Right cardiac atrium (tissue), 5 donors: ENCODE results near the gene CSTPP1. TPM values are rescaled to one million over a fixed set of nuclear protein-coding genes. Genes with fewer than 3 reads are reported as not detected.
"Not testable (repeated sequence)": the region's sequence is repeated elsewhere in the genome, so short reads cannot be mapped to it uniquely, and the experiment has no call there.

ENCODE experiments used
- ATAC-seq, 2 donors: fragments of 200-7000 bp; cut with Tn5 transposase; one replicate each; pipeline versions ENCODE4 v1.8.0 to v1.9.1; 2020; ENCODE audit warnings: moderate library complexity in 2 of 2, mild to moderate bottlenecking in 1 of 2
- DNase-seq, 3 donors: peaks; one replicate each; pipeline ENCODE4 v3.0.0-alpha.2; 2020
- H3K27ac ChIP-seq: one replicate; pipeline ENCODE4 v1.5.1; 2013; ENCODE audit warnings: mild to moderate bottlenecking, low read length, control low read depth, moderate library complexity
- H3K27me3 ChIP-seq: one replicate; pipeline ENCODE4 v1.6.1; 2013; ENCODE audit not compliant: control insufficient read depth, insufficient read depth
- H3K4me1 ChIP-seq: one replicate; pipeline ENCODE4 v1.6.1; 2013; ENCODE audit warnings: low read length; ENCODE audit not compliant: control insufficient read depth, insufficient read depth
- H3K4me3 ChIP-seq: one replicate; pipeline ENCODE4 v1.5.1; 2013; ENCODE audit warnings: low read length, control low read depth
- H3K9me3 ChIP-seq: one replicate; pipeline ENCODE4 v1.6.1; 2013; ENCODE audit warnings: low read length; ENCODE audit not compliant: control insufficient read depth
- WGBS: extraction: QIAGEN DNeasy Blood & Tissue Kit; methylation state at CpG from one replicate; pipeline ENCODE4 v1.1.7; 2013; 5-methylcytosine and 5-hydroxymethylcytosine counted together
- intact Hi-C, 4 donors: fragments of 100-400 bp; cut with DNase I; formaldehyde crosslinking; loops; one replicate each; pipeline versions ENCODE4 v1.11.0 to v1.14.0; 2022 to 2023
- polyA plus RNA-seq: library from polyadenylated mRNA; stranded (reverse); fragments of 200-250 nt; gene quantifications from one replicate; pipeline ENCODE4 v1.2.3, GENCODE V29; 2013
- total RNA-seq, 4 donors: library from RNA; stranded (reverse); fragmentation: NEBNext Ultra II Directional; extraction: Animal tissue kit (Norgen Biotek cat#: 25700); gene quantifications; one replicate each; pipeline ENCODE4 v1.2.1, GENCODE V29; 2021
- donor health status: healthy with polysubstance abuse.
- donor health status: DM: no; HTN: yes; CAD: no.
- donor health status: DM: no; HTN: no; CAD: no.
- donor health status: DM: no; HTN: yes; CAD: no; lungs with severe emphysema.
- donor health status: DM: yes; HTN: yes; CAD: no.

CSTPP1 gene
- total and polyA plus RNA-seq, 5 donors, result 12.7 to 17.5 (median 15.6) TPM

- no peak for ATAC-seq
- no peaks in the 10 kb centered on the region for H3K4me1 ChIP-seq
- no peak overlapping the region for H3K27ac ChIP-seq
- 66% methylated on average over 11 of the region's 11 CpGs for WGBS
- intact Hi-C loops, result loop anchor here in 1 of 4 donors (10.0 kb wide), 1 partner anchor 166 kb away; the partner anchor contains the start of gene MYBPC3
- no peaks in the 10 kb centered on the region for H3K27me3 ChIP-seq
- no peak for DNase-seq
- H3K9me3 ChIP-seq, result no peaks in the 10 kb centered on the region
- no peak overlapping the region for H3K4me3 ChIP-seq
Observed at GRCh38 chr11:47189100-47189834, 252.7 kb downstream of the CSTPP1 start.

DNA sequence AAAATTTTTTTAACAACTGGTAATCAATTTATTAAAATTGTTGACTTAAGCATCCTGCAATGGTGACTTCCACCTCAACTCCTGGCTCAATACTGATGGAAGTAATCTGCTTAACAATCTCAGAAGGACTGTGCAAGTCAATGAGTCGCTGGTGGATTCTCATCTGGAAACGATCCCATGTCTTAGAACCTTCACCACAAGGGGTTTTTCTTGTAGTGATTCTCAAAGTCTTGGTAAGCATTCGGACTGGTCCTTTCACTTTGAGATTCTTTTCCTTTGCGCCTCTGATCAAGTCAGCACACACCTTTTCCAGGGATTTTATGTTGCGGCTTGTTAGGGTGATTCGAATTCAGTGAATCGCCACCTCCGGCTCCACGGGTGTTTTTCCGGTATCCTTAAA, 254.6 kb downstream of the CSTPP1 start:
- ATAC-seq, H3K27me3 ChIP-seq, H3K4me1 ChIP-seq, H3K4me3 ChIP-seq, H3K27ac ChIP-seq, H3K9me3 ChIP-seq, intact Hi-C loops, DNase-seq: not testable (repeated sequence)
- 88% methylated on average over 10 of the region's 10 CpGs for whole genome bisulfite sequencing

GRCh38 chr11:47192111-47192510, 255.6 kb downstream of the CSTPP1 start:
- no peak for DNase-seq
- 70% methylated on average over 4 of the region's 4 CpGs for WGBS
- no peak for ATAC-seq
- Histone ChIP-seq H3K9me3 (no peaks in the 10 kb centered on the region), H3K4me3 (no peak overlapping the region), H3K27ac (no peak overlapping the region), H3K27me3 (no peaks in the 10 kb centered on the region), H3K4me1 (no peaks in the 10 kb centered on the region)
- intact Hi-C loops, result no loop called here

DNA sequence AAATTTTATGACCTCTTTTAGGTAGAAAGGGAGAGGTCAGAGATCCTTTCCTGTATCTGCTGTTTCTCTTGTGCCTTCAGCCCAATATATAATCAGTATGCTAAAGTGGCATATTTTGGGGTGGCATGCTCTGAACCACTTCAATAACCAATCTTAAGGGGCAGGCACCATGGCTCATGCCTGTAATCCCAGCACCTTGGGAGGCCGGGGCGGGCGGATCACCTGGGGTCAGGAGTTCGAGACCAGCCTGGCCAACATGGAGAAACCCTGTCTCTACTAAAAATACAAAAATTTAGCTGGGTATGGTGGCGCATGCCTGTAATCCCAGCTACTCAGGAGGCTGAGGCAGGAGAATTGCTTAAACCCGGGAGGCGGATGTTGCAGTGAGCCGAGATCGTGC, 261.6 kb downstream of the CSTPP1 start:
- ATAC-seq, H3K9me3 ChIP-seq, H3K4me1 ChIP-seq, H3K27me3 ChIP-seq, H3K4me3 ChIP-seq, intact Hi-C loops, H3K27ac ChIP-seq: not testable (repeated sequence)
- WGBS, result 93% methylated on average over 9 of the region's 9 CpGs
- DNase-seq, result peak in 1 of 3 donors; percentile 2

GRCh38 chr11:47201015-47201414, 264.5 kb downstream of the CSTPP1 start:
- no peak for ATAC-seq
- H3K4me1 ChIP-seq, result no peaks in the 10 kb centered on the region
- H3K27ac ChIP-seq, result no peak overlapping the region
- no peaks in the 10 kb centered on the region for H3K9me3 ChIP-seq
- no peaks in the 10 kb centered on the region for H3K27me3 ChIP-seq
- intact Hi-C loops, result no loop called here
- DNase-seq, result no peak
- 79% methylated on average over 4 of the region's 4 CpGs for WGBS
- H3K4me3 ChIP-seq, result no peak overlapping the region

DNA sequence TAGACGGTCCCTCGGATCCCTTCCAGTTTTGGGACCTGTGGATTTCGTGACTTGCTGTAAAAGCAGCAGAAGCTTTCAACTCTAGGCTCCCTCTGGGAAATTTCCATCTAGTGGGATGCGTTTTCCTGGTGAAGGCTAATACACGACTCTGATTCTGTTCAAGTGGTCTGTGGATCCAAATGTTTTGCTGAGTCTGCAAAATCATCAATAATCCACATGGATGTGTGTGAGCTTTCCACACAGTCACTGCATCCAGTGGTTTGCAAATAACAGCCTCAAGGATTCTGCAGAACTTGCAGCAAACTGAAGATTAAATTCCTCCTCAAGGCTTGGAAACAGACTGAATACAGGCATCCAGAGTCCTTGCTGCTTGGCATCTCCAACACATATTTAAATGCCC, 266.0 kb downstream of the CSTPP1 start:
- ATAC-seq (no peak), DNase-seq (no peak)
- 72% methylated on average over 5 of the region's 5 CpGs for WGBS
- Histone ChIP-seq H3K9me3 (no peaks in the 10 kb centered on the region), H3K4me3 (no peak overlapping the region), H3K27ac (no peak overlapping the region), H3K27me3 (no peaks in the 10 kb centered on the region), H3K4me1 (no peaks in the 10 kb centered on the region)
- intact Hi-C loops, result no loop called here

DNA sequence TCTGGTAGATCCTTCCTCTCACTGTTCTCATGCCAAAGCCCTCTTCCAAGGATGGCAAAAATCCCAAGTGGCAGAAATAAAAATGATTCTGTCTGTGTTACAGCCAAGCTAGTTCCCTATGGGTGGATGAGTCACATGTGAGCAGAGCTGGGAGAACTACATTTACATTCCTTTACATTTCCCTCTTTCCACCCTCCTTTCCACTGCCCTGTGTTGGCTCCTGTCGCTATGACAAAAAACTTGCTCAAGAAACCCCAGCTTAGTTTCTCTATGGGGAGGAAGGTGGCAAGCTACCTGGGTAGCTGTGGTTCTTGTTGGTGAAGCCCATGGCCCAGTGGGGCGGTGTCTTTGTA, 268.1 kb downstream of the CSTPP1 start:
- no peaks in the 10 kb centered on the region for H3K27me3 ChIP-seq
- H3K4me1 ChIP-seq, result no peaks in the 10 kb centered on the region
- intact Hi-C loops, result no loop called here
- no peaks in the 10 kb centered on the region for H3K9me3 ChIP-seq
- ATAC-seq, result no peak
- no peak overlapping the region for H3K27ac ChIP-seq
- no peak for DNase-seq
- no peak overlapping the region for H3K4me3 ChIP-seq
- 70% methylated on average over 2 of the region's 2 CpGs for WGBS

GRCh38 chr11:47206577-47206976, 270.0 kb downstream of the CSTPP1 start:
- H3K4me3 ChIP-seq, H3K4me1 ChIP-seq, H3K27ac ChIP-seq, intact Hi-C loops, DNase-seq, H3K9me3 ChIP-seq, H3K27me3 ChIP-seq, ATAC-seq: not testable (repeated sequence)
- WGBS, result 93% methylated on average over 5 of the region's 5 CpGs

GRCh38 chr11:47207459-47207858, 270.9 kb downstream of the CSTPP1 start:
- H3K27ac ChIP-seq, result no peak overlapping the region
- H3K9me3 ChIP-seq, result no peaks in the 10 kb centered on the region
- 86% methylated on average over 6 of the region's 6 CpGs for WGBS
- no peaks in the 10 kb centered on the region for H3K27me3 ChIP-seq
- H3K4me1 ChIP-seq, result no peaks in the 10 kb centered on the region
- H3K4me3 ChIP-seq, result no peak overlapping the region
- ATAC-seq, result no peak
- DNase-seq, result no peak
- intact Hi-C loops, result no loop called here

- 93% methylated on average over 13 of the region's 13 CpGs for WGBS
Observed at GRCh38 chr11:47208008-47208552, 271.5 kb downstream of the CSTPP1 start.

DNA sequence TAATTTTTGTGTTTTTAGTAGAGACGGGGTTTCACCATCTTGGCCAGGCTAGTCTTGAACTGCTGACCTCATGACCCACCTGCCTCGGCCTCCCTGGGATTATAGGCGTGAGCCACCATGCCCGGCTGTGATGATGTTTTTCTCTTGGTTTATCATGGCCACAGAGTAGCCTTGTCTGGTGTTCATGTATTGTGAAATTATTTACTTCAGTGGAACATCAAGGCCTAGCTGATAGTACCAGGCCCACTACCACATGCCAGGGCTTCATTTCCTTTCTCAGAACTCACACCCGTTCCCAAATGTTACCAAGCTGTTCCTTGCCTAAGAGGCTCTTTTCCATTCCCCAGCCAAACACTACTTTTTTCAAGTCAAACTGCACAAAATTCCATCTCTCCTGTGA, 272.1 kb downstream of the CSTPP1 start:
- WGBS, result 90% methylated on average over 5 of the region's 5 CpGs
- Histone ChIP-seq H3K9me3 (no peaks in the 10 kb centered on the region), H3K27me3 (no peaks in the 10 kb centered on the region), H3K4me3 (no peak overlapping the region), H3K27ac (no peak overlapping the region), H3K4me1 (no peaks in the 10 kb centered on the region)
- DNase-seq, result no peak
- intact Hi-C loops, result no loop called here
- no peak for ATAC-seq

More at GRCh38 chr11:47208008-47208552, 271.5 kb downstream of the CSTPP1 start:
- DNase-seq, intact Hi-C loops, H3K27ac ChIP-seq, H3K9me3 ChIP-seq, H3K4me1 ChIP-seq, H3K4me3 ChIP-seq, ATAC-seq, H3K27me3 ChIP-seq: not testable (repeated sequence)
